ENCODE data around the gene RXRG.

RXRG gene

DNA sequence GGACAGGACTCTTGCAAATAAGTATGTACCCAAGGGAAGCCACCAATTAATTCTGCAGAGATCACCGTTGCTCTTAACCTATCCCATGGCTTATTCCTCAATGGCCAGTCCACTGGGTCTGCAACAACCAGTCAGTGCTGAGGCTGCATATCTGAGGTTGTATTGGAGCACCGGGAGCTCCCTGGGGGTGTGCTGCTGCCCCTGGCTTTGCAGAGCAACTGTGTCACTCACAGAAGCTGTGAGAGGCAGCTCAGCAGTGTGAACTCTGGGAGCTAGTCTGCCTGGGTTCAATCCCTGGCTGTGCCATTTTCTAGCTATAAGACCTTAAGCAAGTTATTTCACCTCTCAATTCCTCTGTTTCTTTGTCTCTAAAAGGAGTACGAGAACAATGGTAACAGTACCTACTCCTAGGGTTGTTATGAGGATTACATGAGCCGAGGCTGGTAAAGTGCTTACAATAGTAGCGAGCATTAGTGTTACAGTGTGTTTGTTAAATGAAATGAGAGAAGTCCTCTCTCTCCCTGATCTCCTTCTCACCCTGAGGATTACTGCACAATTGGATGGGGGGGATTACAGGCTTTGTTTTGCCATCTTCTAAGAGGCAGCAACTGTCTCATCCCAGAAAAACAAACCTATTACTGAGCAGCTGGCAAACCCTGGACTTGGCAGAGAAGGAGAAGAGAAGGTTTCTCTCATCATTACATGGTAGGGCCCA, 3.6 kb downstream of the RXRG start:
- Histone ChIP-seq H2AFZ (ENCODE audit: low read length) (no peak overlapping the region), H3K4me1 (ENCODE audit: insufficient read depth, low read length, severe bottlenecking) (no peaks in the 10 kb centered on the region), H3K4me3 (ENCODE audit: low read depth, low read length, poor library complexity, severe bottlenecking) (no peak overlapping the region), H3F3A (ENCODE audit: insufficient read depth, low read length) (no peaks in the 10 kb centered on the region), H3K27me3 (ENCODE audit: insufficient read depth, low read length) (0 out of 2 replicates have a peak, but pooled peaks cover 6% of the 10 kb centered on the region), H3K36me3 (ENCODE audit: insufficient read depth, low read length) (no peaks in the 10 kb centered on the region), H3K79me2 (ENCODE audit: insufficient read depth, low read length) (no peaks in the 10 kb centered on the region), H4K20me1 (ENCODE audit: insufficient read depth, low read length) (no peaks in the 10 kb centered on the region), H3K9ac (ENCODE audit: low read length) (no peak overlapping the region), H3K4me2 (ENCODE audit: low read length) (no peak overlapping the region), H3K27ac (ENCODE audit: low read depth, low read length, poor library complexity, severe bottlenecking) (no peak overlapping the region), H3K9me2 (ENCODE audit: low read depth, low read length) (no peaks in the 10 kb centered on the region), H3K9me3 (ENCODE audit: low read length) (no peaks in the 10 kb centered on the region)
- TF ChIP-seq, protein P1, sequence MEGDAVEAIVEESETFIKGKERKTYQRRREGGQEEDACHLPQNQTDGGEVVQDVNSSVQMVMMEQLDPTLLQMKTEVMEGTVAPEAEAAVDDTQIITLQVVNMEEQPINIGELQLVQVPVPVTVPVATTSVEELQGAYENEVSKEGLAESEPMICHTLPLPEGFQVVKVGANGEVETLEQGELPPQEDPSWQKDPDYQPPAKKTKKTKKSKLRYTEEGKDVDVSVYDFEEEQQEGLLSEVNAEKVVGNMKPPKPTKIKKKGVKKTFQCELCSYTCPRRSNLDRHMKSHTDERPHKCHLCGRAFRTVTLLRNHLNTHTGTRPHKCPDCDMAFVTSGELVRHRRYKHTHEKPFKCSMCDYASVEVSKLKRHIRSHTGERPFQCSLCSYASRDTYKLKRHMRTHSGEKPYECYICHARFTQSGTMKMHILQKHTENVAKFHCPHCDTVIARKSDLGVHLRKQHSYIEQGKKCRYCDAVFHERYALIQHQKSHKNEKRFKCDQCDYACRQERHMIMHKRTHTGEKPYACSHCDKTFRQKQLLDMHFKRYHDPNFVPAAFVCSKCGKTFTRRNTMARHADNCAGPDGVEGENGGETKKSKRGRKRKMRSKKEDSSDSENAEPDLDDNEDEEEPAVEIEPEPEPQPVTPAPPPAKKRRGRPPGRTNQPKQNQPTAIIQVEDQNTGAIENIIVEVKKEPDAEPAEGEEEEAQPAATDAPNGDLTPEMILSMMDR (IDR thresholded peaks at IDR 0.05; ENCODE audit: low read length) = no peak
- TF ChIP-seq EZH2 (IDR thresholded peaks at IDR 0.05; ENCODE audit: borderline replicate concordance, low read length) = no peak

DNA sequence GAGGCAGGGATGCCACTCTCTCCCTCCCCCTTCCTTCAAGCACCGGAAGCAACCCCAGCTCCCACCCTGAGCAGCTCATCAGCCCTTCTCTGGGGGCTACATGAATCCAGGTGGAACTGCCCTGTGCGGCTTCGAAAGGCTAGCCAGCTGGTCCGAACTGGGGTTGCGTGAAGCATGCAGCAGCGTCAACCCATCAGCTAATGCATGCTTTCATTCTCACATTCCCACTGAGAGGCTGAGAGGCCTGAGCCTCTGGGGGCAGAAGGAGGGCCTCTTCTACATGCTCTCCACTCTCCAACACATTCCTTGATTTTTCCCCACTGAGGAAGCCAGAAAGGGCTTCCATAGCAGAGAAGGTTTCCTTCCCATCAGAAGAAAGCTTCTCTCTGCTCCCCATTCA, 5.6 kb downstream of the RXRG start:
- Histone ChIP-seq H3K9me2 (ENCODE audit: low read depth, low read length) (no peaks in the 10 kb centered on the region), H3K4me1 (ENCODE audit: insufficient read depth, low read length, severe bottlenecking) (no peaks in the 10 kb centered on the region), H3F3A (ENCODE audit: insufficient read depth, low read length) (no peaks in the 10 kb centered on the region), H3K9me3 (ENCODE audit: low read length) (no peaks in the 10 kb centered on the region), H3K9ac (ENCODE audit: low read length) (no peak overlapping the region), H2AFZ (ENCODE audit: low read length) (no peak overlapping the region), H3K79me2 (ENCODE audit: insufficient read depth, low read length) (no peaks in the 10 kb centered on the region), H3K36me3 (ENCODE audit: insufficient read depth, low read length) (no peaks in the 10 kb centered on the region), H3K27me3 (ENCODE audit: insufficient read depth, low read length) (0 out of 2 replicates have a peak, but pooled peaks cover 6% of the 10 kb centered on the region), H3K4me2 (ENCODE audit: low read length) (no peak overlapping the region), H4K20me1 (ENCODE audit: insufficient read depth, low read length) (no peaks in the 10 kb centered on the region), H3K27ac (ENCODE audit: low read depth, low read length, poor library complexity, severe bottlenecking) (no peak overlapping the region), H3K4me3 (ENCODE audit: low read depth, low read length, poor library complexity, severe bottlenecking) (no peak overlapping the region)
- no peak for TF ChIP-seq EZH2 (IDR thresholded peaks at IDR 0.05; ENCODE audit: borderline replicate concordance, low read length)
- TF ChIP-seq, protein P1 (IDR thresholded peaks at IDR 0.05; ENCODE audit: low read length) = no peak

DNA sequence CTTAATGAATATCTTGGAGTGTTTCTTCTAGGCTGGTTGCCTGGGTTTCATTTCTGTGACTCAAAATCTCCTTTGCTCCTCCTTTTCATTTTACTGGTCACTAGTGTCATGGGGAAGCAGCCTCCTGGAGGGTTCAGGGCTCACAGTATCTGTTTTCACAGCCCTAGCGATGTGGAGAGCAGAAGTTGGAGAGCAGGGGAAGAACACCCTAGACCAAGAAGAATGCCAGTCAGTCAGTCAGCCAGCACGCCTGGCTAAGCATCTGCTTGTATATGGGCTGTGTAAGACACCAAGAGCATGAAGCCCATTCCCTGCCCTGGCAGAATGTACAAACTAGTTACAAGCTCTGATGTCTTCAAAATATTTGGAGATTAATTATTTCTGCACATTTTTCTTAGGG, 7.9 kb downstream of the RXRG start:
- Histone ChIP-seq H3K79me2 (ENCODE audit: insufficient read depth, low read length) (no peaks in the 10 kb centered on the region), H3K4me3 (ENCODE audit: low read depth, low read length, poor library complexity, severe bottlenecking) (no peak overlapping the region), H4K20me1 (ENCODE audit: insufficient read depth, low read length) (no peaks in the 10 kb centered on the region), H3F3A (ENCODE audit: insufficient read depth, low read length) (no peaks in the 10 kb centered on the region), H3K27me3 (ENCODE audit: insufficient read depth, low read length) (0 out of 2 replicates have a peak, but pooled peaks cover 6% of the 10 kb centered on the region), H3K9me3 (ENCODE audit: low read length) (no peaks in the 10 kb centered on the region), H2AFZ (ENCODE audit: low read length) (no peak overlapping the region), H3K9me2 (ENCODE audit: low read depth, low read length) (no peaks in the 10 kb centered on the region), H3K36me3 (ENCODE audit: insufficient read depth, low read length) (no peaks in the 10 kb centered on the region), H3K4me1 (ENCODE audit: insufficient read depth, low read length, severe bottlenecking) (no peaks in the 10 kb centered on the region), H3K27ac (ENCODE audit: low read depth, low read length, poor library complexity, severe bottlenecking) (no peak overlapping the region), H3K9ac (ENCODE audit: low read length) (no peak overlapping the region), H3K4me2 (ENCODE audit: low read length) (no peak overlapping the region)
- TF ChIP-seq, protein P1 (IDR thresholded peaks at IDR 0.05; ENCODE audit: low read length) = no peak
- TF ChIP-seq EZH2 (IDR thresholded peaks at IDR 0.05; ENCODE audit: borderline replicate concordance, low read length) = no peak
